HG02973 (cell line): ENCODE results near the gene EXD3.
A peak's percentile ranks its signal among the peaks of the same experiment; 100 is the strongest.

Experiments
- ATAC-seq: cut with Tn5 transposase; IDR thresholded peaks from one replicate; pipeline ENCODE4 v1.9.1; 2021; ENCODE audit warnings: moderate library complexity; ENCODE audit not compliant: unreplicated experiment

Gene EXD3

DNA sequence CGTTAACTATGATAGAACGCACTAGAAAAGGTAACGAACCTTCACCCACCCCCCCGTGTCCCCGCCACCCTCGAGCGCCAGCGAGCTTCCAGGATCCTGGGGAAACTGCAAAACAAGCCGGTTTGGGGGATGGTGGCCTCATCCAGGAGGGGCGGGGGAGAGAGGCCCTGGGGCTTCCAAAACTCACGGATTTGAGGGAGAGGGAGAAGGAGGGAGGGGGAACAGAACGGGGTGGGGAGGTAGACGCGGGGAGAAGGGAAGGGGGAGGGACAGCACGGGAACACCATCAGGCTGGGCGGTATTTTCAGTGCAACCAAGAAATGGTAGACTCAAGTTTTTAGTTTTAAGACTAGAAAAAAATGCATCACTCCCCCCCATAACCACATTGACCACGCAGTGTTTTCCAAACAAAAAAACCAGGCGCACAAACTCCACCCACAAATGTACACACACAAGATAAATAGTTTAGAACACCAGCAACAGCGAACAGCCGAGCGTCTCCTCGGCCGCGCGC lies 122.3 kb downstream of the EXD3 start:
- ATAC-seq = no peak

DNA sequence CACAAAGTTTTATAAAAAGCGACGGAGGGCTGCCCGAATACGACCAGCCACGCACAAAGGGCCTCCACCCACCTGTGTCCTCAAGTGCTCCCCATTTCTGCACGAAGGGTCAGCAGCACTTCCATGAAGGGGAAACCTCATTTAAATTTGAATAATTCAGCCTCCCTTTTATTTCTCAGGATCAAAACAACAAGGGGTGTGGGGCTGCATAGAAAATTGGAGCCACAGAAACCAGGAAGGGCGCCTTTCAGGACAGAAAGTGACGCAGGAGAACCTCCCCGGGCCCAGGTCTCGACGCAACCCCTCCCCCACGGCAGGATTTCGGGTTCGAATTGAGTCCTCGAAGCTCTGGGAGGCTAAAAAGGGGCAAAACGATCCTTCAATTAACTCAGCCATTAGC lies 123.0 kb downstream of the EXD3 start:
- no peak for ATAC-seq

DNA sequence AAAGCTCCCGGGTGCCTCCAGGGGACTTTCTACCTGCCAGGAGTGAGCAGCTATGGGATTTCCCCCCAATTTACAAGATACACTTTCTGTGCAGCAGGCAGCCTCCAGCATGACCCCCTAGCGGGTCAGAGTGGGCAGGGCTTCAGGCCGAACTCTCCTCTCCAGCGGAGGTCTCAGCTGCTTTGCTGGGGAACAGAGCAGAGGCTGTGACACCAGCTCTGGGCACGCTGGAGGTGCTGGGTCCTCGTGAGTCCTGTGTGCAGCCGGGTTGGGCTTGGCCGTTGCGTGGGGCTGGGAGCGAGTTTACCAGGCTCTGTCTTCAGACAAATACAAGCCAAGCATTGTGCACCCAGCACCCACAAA lies 123.8 kb downstream of the EXD3 start:
- no peak for ATAC-seq

DNA sequence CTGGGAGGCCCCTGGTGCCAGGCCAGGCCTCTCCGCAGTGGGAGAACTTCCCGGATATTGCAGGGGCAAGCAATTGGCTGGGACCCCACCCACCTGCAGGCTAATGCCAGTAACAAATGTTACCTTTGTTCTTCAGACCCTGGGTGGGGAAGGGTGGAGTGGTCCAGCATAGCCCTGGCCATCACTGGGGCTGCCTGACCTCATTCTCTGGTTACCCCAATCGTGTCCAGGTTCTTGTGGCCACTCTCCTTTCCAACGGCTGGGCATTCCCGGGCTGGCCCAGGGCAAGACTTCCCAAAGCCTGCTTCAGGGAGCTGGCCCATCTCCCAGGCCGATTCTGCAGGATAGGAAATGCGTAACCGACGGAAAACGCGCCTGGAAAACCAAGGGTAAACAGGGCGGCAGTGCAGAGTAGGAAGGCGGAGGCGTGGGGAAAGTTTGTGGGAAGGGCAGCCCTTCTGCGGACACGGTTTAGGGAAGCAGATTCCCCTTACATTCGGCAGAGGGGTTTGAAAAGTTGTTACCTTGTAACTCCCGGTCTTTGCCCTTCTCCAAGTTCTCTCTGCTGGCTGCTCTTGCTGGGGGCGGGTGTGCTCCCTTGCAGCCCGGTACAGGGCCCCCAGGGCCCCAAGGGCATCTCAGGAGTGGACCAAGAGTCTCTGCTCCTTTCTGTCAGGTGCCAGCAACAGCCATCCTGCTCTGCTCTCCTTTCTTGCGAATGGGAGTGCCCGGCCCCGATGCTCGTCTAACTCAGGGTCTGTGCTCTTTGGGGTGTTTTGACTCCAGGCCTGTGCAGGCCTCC lies 124.4 kb downstream of the EXD3 start:
- no peak for ATAC-seq

DNA sequence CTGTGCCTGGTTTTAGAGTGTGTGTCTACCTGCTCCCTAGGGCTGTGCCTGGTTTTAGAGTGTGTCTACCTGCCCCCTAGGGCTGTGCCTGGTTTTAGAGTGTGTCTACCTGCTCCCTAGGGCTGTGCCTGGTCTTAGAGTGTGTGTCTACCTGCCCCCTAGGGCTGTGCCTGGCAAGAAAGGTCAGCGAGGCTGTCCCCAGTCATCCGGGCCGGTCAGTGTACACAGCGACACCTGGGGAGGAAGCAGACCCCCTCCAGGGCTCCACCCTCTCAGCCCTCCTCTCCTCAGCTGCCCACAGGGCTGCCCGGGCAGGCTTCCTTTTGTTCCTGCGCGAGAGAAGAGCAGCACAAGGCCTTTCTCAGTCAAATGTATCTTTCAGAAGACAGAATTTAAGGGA lies 125.0 kb downstream of the EXD3 start:
- ATAC-seq = no peak

DNA sequence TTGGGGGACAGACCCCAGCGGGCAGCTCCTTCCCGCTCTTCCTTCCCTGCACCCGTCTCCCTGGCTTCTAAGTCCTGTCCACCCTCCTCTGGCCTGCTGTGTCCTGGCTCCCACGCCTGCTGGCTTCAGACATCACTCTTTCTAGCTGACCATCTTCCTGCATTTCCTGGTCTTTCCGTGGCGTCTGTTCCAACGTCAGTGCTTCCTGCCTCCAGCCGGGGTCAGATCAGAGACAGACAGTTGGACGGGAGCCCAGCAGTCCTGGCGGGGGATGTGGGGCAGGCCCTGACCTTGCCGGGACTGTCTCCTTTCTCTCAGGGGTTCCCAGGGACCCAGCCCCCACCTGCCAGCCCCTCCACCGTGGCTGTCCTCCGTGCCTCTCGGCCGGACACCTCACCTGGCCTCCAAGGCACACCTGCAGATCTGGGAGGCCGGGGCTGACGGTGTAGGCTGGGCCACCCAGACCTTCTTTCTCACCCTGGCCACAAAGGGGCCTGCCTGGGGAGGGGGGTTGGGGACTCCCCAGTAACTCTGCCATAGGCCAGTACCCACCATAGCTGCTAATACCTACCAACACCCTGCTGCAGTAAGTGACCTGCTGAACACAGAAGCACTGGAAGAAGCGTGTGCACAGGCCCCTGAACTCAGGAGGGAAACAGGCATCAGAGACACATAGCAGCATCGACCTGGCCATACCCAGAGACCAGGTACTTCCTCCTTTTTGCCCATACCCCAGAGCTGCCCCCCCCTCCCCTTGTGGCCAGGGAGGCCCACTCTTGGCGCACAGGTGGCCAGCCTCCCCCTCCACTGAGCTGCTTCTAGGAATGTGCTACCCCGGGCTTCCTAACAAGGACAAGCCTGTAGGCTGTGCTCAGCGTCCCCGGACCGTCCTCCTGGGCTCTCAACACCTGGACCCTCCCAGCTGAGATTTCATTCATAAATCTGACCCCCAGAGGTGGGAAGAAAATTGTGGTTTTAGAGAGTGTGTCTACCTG lies 126.0 kb downstream of the EXD3 start:
- ATAC-seq = no peak

DNA sequence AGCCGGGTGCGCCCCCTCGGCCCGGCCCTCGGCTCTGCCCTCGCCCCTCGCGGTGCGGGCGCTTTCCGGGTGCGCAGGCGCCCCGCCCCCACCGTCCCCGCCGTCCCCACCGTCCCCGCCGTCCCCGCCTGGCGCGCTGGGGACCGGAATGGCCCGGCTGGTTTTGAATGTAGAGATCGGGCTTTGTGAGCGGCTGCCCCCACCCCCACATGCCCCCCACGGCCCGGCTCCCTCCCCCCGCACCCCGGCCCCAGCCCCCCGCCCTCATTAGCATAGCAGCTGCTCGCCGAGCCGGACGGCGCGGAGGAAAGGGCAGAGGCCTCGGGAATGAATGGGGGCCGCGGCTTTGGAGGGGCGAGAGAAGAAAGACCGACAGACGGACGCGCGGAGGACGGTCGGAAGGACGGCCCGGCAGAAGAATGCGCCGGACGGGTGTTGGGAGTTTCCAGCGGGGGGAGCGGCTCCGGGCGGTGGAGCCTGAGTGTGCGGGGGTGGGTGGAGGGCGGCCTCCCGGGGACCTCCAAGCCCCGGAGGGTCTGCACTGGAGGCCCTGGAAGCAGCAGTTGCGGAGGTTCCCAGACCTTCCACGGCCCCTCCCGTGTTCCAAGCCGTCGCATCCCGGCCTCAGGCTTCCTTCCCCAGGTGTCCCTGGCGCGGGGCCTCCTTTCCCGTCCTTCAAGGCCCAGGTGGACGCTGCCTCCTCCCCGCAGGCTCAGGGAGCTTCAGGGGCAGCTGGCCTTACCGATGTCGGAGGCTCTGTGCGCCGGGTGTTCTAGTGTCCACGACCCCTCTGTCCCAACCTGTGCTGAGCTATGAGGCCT lies 126.9 kb downstream of the EXD3 start:
- ATAC-seq = peak; percentile 19

DNA sequence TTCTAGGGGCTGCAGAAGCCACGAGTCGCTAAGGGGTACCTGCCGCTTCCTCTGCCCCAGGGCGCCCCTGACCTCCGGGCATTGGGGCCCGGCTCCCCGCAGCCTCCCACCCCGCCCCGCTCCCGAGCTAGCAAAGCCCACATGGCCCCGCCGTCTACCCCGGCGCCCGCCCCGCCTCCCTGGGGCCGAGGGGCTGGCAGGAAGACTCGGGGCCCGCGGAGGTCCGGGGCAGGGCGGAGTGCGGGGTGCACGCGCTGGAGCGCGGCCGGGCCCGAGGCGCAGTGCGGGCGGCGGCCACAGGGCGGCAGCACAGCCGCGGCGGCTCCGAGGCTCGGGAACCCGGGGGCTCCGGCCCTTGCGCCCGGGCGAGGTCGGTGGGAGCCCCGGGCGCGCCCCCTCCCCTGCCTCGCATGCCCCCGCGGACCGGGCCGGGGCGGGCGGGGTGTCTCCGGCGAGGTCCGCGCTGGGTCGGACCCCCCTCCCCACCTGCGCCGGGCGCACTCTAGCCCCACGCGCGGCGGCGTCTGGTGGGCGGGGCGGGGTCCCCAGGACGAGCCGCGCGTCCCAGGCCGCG lies 127.6 kb downstream of the EXD3 start:
- ATAC-seq = peak; percentile 55

DNA sequence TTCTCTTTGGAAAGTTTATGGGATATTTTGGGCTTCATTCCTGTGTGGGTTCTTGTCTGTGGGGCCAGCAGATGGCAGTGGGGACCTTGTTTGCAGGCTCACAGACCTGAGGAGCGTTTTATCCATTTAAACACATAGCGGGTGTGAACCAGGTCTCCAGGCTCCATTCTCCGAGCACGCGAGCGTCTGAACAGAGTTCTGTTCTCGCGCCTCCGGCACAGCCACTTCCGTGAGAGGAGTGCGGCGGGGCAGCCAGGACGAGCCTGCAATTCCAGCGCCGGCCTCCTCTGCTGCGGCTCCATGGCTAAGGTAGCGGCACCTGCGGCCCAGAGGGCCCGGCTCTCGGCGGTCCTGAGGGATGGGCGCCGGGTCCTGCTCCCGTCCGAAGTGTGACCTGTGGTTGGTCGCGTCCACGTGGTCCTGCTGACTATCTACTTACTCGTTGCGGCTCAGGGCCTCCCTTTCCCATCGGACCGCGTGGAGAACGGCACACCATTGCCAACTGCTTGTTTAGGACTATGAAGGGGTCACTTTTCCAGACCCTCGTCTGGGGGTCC lies 128.2 kb downstream of the EXD3 start:
- no peak for ATAC-seq

DNA sequence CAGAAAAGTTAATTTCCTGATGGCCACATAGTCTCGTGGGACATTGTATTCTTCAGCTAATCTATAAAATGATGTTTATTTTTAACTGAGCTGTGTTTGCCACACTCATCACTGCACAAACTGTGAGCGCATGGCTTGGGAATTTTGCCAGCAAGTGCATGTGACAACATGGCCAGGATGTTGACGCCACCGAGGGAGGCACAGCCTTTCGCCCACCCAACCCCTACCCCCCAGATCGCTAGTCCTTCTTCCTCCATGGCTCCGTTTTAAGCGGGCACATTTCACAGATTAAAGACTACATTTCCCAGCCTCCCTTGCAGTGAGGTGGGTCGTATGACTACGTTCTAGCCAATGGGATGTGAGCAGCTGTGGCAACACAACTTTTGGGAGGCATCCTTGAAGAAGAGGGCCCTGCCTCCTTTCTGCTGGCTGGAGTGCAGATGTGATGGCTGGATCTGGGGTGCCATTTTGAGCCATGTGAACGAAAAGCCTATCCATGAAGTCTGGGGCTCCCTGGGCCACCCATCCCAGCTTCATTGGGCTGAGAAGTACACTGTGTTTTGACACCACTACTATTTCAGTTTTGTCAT lies 128.8 kb downstream of the EXD3 start:
- ATAC-seq = no peak

DNA sequence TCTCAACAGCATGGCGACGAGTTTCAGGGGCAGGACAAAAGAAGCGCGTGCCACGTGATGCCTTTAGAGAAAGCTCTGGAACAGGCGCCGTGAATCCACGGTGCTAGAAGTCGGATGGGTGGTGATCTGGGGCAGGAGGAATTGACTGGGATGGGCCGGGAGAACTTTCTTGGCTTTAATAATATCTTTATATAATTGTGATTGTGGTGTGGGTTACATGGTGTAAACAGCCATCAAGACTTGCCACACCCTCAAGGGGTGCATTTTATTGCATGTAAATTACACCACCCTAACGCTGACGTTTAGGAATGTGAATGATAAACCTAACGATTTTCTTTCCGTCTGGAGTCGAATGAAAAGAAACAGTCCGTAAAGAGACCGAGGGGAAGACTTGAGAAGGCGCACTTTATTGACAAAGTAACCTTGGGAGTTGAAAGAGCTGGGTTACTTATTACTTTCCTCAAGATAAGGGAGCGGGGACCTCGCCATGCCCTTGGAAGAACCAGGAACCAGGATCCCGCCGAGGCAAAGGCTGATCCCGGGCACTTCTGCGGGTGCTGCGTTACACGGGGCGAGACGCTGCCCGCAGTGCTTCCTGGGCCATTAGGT lies 129.4 kb downstream of the EXD3 start:
- ATAC-seq = no peak

DNA sequence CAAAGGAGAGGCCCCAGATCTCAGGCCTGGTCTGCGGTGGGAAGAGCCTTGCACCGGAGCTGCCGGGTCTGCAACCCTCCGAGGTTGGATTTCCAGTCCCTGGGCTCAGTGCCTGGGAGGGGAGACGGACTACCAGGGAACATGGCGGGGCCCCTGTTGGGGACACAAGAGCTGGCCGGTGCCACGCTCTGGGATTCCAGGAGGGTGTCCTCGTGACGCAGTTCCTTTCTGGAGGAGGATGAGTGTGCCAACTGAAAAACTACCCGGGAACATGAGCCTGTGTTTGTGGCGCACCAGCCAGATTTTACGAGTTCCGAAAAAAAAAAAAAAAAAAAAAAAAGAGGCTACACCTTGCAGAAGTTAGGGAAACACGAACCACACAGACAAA lies 129.9 kb downstream of the EXD3 start:
- no peak for ATAC-seq

DNA sequence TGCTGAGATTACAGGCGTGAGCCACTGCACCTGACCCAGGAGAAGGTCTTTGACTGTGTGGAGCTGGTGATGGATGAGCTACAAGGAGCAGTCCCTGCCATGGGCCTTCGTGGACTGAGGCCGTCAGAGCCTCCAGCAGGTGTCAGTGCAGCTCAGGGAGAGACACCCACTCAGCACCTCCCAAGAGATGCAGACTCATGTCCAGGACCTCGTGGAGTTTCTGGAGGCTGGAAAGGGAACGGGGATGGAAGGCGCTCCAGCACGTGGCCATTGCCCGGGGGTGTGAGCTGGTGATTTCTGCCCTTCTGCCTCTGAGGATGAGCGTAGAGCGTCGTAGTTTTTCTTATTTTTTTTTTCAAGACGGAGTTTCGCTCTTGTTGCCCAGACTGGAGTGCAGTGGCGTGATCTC lies 136.0 kb downstream of the EXD3 start:
- ATAC-seq = no peak

DNA sequence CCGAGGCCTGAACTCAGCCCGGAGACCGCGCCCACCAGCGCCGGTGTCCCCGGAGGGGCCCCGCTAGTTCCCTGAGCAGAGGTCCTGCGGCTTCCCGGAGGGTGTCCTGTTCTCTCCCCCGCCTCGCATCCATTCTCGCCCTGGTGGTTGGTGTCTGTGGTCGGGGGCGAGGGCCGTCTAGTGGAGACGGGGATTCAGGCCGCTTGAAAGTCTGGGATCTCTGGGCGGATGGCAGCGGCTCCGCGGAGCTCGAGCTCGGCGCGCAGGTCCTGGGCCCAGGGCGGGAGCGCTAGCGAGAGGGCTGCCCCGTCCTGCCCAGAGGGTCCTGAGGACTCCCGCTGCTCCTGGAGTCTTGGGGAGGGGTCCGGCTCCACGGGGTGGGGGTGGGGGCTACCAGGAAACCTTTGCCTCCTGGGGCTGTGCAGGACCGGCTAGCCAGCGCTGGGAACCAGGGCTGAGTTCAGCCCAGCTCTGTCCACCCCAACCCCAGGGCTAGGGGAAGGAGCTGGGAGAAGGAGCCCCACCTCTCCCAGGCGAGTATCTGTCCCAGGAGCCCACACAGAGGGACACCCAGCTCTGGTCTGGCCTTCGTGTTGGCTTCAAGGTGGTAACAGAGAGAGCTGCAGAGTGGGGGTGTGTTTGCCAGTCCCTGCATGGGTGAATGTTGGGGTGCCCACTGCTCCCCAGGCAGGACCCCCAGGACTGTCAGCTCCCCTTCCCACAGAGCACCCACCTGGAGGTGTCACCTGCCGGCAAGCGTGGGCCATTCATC lies 141.4 kb downstream of the EXD3 start:
- ATAC-seq = no peak

DNA sequence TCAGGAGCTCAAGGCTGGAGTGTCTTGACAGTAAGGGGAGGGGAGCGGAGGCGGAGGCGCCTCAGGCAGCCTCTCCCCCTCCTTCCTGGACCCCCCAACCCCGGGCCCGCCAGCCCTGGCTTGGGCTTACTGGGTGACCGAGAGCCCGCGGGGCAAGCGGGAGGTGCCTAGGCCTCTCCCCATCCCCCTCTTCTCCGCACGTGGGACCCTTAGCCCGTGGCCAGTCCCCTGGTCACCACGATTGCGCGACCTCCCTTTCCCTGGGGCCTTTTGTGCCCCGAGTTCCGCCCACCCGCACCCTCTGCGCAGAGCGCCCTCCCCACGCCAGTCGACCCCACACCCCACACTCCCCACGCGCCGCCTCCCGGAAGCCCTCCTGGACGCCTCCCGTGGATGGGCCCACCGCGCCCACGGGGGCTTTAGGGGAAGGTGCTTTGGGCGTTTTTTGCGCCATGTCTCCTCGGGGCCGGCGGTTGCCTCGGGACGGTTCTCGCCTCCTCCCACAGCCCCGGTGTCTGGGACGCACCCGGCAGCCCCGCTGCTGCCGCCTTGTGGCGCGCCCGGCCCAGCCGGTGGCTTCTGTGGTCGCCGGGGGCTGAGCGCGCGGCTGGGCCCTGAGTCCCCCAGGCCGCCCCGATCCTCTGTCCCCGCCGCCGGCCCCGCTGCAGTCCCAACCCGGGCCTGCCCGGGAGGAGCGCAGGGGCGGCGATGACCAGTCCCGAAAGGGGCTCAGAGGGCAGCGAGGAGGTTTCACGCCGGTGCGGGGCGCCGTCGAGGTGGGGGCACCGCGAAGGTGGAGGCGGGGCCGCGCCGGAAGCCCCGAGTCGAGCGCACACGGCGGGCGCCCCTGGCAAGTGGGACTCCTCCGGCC lies 142.3 kb downstream of the EXD3 start:
- no peak for ATAC-seq

DNA sequence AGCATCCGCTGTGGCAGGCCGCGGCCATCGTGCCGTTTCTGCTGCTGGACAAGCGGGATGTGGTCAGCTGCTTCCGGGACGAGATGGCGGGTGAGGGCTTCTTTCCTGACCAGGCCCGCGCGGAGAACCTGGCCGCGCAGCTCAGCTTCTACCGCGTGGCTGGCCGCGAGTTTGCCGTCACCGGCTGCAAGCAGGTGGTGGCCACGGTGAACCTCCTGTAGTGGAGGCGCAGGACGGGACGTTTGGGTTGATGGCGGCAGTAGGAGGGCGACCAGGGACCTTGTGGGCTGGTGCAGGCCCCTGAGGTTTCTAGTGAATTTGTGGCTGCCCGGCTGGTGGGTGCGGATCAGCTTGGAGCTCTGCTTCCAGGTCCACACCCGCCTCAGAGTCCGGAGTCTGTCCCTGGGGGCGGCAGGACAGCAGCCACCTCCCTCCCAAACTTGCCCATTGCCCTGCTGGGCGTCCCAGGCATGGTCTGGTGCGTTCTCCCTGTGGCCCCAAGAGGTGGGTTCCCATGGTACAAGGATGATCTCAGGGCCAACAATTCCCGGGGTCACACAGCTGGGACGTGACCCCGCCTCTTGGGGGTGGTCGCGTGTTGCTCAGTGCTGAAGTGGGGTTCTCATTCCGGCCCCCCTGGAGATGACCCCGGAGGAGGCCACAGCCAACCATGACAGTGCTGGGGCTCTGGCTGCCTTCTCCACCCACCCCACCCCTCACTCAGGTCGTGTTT lies 143.1 kb downstream of the EXD3 start:
- no peak for ATAC-seq
